Activated CD4-positive, alpha-beta T cell treated with anti-CD3 and anti-CD28 coated beads, Interleukin-10, Interleukin-2, amounts not matched to agents 100 ng/mL and 50 ng/mL, durations not matched to agents 16 hours and 8 hours (primary cell): Measurements from ENCODE around the gene DCAF5.

Source experiments
- DNase-seq: peaks from one replicate; pipeline ENCODE4 v3.0.0-alpha.2; 2020

DCAF5 gene

DNA sequence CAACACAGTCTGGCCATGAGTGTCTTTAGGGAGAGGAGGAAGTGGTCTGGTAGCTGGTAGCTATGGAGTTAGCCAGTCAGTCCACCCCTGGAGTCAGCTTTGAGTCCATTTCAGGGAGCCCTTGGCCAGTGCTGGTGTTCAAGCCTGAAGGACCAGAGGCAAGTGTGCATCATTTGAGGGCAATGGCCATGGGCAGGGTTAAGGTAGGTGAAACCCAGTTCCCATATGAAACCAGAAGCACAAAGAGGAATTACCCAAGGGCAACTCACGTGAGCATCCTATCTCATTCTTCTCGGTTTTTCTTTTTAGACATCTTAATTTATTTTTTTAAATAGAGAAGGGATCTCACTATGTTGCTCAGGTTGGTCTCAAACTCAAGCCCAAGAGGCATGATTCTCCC lies 112.6 kb downstream of the DCAF5 start:
- DNase-seq: no peak

DNA sequence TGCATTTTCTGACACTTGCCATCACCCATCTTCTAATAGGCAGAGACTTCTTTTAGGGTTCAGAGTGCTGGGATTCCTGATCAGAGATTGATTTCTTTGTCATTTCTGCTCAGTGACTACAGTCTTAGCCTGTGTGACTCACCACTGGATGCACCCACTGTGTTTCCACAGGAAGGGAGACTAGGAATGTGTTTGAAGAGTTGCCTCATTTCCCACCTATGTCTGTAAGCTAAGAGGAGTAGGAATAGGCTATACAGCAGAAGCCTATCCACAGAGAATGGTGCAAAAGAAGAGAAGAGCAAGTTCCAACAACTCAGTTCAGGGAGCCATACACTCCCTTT lies 113.7 kb downstream of the DCAF5 start:
- DNase-seq: no peak

DNA sequence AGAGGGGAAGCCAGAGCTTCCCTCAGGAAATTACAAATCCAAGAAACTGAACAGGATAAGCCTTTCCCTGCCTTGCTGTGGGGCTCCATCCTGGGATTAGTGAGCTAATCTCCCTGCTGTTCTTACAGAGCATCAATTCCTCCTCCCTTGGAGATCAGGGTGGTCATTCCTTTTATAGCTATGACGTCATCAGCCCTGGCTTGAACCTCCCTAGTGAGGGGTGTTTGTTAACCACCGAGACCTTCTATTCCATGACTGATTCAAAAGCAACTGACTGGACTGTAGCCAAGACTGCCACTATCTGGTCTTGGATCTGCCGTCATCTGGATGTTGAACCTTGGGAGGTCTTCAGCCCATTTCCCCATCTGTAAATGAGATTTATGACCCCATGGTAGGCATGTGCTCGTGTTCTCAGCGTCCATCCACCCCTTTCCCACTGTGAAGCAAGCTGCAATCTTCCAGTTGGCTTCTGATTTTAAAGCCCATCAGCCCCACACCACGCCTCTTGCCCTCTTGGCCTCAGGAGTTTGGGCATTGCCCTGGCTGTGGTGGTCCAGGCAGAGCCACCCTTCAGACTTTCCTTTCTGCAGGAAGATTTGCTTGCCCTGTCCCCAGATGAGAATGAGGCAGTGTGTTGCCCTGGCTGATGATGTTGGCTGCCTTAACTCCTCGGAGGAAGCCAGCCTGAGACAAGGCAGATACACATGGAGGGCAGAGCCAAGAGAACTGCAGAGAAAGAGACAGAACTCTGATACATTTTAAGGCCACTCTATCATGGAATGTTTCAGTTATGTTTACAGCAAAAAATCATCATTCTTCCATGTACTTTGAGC lies 114.2 kb downstream of the DCAF5 start:
- DNase-seq: no peak

DNA sequence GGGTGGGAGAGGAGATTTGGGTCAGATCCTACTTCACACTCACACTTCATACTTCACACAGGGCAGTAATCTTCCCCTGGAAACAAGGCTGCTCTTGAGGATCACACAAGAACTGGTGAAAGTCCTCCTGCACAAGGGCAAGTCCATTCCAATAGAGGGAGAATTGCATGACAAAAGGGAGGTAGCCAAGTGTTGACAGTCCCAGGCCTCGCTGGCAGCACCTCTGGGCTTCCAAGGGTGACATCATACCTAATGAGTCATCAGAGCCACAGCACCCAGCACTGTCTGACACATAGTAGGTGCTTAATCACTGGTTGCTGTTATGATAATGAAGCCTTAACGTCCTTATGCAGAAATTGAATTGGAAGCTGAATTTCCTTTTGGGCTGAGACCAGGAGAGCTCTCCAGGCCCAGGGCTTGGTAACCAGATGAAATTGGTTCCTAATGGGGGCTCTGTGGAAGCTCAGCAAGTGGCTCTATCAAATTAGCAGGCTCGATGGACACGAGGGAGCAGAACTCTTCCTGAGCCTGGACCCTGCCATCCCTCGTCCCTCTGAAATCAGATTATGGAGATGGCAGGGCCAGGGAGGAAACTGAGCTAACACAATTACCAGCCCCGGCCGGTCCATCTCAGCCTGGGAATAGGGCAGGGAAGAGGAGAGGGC lies 115.0 kb downstream of the DCAF5 start:
- DNase-seq: no peak

DNA sequence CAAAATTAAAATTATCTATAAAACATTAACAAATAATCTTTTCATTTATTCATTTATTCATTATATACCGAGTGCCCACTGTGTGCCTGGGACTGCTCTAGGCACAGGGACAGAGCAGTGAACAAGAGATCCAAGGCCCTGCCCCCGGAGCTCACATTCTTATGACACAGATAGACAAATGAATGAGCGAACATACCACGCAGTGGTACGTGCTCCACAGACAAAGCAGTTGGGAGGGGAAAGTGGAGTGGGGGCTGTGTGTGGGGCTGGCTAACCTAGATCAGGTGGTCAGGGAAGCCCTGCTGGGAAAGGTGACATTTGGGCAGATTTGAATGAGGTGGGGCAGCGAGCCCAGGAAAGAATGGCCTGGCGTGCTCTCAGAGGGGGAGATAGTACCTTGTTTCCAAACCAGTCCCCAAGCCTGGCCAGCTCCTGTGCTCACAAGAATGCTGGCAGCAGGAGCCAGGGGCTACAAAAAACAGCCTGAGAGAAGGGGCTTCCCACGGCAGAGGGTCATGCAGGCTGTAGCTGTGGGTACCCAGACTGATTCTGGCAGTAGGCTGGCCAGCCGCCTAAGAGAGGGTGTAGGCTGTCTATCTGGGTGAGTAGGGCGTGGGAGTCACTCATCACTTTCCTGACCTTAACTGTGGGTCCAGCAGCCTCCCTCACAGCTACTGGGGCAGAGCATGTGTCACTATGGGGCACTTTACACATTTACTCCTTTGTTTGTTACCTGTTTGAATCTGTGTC lies 116.0 kb downstream of the DCAF5 start:
- DNase-seq: no peak

DNA sequence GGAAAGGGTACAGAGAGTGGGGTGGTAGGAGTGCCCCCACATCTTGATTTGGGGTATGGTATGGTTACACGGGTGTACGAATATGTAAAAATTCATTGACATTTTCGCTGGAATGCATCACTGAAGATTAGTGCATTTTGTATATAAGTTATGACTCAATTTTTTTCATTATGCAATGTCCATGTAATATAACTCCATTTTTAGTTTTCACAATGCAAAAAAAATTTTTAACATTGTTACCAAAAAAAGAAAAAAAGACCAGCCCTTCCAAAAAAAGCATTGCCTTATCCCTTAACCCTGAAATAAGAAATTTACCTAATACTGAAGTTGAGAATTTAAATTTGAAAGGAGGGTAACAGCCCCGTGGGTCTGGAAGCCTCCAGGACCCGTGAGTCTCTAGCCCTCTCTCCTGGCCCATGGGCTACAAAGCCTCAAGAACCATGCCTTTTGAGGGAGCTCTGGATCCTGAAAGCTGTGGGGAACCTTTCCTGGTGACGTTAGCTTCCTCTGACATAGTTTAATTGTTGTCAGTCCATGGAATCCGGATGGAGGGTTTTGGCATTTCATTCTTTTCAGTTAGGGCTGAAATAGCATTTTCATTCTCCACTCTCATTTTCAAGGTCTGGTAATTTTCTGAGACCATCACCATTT lies 118.2 kb downstream of the DCAF5 start:
- DNase-seq: no peak

DNA sequence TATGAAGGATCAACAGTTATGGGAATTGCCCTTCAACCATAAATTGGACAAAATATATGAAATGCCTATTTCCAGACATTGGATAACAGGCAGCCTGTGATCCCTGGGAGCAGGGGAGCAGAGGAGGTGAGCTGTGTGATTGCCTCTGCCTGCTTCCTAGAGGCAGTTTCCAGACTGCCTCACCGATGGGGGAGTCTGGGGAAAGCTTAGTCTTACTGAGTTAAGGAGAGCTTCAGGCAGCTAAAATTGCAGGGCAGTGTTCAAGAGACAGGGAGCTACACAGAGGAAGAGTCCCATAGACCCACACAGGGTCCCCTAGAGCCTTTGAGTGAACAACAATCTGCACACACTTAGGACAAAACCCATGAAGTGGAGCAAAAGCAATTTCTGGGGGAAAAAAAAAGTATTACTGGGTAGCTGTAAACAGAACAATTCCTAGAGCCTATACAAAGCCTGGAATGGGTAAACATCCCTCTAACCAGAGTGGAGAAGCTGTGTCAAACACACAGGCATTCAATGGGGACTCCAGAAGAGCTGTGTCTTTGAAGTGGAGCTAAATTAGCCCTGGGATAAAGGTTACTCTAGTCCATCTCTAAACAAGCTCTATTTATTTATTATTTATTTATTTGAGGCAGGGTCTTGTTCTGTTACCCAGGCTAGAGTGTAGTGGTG lies 125.5 kb downstream of the DCAF5 start:
- DNase-seq: no peak

DNA sequence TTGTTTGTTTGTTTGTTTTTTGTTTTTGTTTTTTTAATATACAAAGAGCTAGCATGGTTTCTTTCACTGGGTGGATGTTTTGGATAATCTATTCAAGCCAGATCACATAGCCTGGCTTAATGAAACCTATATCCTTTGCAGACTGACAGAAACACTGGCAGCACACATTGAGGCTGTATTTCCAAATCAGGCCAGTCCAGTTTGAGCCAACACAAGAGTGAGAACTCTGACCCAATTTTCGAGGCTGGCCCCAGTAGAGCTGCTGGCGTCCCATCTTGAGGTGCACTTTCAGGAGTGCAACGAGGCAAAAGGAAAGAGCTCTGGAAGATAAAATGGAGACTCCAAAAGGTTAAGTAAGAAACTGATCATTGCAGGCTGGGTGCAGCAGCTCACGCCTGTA lies 129.9 kb downstream of the DCAF5 start:
- no peak for DNase-seq

DNA sequence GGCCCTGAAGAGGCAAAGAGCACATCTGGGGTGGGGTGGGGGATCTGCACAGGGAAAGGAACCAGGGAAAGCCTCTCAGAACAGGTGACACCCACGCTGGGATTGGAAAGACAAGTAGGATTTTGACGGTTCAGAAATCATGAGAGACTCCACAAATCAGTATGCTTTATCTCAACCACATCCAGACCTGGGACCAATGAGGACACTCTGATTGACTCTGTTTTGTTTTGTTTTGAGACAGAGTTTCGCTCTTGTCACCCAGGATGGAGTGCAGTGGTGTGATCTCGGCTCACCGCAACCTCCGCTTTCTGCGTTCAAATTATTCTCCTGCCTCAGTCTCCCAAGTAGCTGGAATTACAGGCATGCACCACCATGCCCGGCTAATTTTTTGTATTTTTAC lies 130.8 kb downstream of the DCAF5 start:
- DNase-seq: peak; percentile 11

DNA sequence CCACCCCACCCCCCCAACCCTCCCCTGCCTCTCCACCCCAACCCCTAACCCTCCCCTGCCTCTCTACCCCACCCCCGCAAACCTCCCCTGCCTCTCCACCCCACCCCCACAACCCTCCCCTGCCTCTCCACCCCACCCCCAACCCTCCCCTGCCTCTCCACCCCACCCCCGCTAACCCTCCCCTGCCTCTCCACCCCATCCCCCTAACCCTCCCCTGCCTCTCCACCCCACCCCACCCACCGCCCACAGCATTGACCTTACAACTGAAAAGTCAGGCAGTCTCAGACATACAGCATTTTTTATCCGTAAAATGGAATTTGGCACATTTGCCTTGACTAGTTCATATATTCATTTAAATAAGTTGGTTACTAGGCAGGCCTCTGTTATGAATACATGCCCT lies 135.2 kb downstream of the DCAF5 start:
- DNase-seq: no peak

DNA sequence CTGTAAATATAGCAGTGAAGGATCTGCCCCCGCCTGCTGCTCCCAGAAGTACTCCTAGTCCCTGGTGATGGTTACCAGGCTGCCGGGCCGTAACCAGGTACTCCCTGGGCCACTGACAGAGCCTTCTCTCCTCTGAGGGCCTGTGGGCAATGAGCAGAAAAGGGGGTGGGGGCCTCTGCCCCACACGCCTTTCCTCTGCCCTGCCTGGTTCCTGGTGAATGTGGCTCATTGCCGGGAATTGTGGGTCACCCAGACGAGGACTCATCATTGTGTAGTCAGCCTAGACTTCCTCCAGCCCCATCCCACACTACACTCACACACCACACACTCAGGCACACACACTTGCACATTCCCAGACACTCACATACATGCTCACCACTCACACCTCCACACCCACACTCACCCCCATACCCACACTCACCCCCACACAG lies 138.1 kb downstream of the DCAF5 start:
- no peak for DNase-seq

DNA sequence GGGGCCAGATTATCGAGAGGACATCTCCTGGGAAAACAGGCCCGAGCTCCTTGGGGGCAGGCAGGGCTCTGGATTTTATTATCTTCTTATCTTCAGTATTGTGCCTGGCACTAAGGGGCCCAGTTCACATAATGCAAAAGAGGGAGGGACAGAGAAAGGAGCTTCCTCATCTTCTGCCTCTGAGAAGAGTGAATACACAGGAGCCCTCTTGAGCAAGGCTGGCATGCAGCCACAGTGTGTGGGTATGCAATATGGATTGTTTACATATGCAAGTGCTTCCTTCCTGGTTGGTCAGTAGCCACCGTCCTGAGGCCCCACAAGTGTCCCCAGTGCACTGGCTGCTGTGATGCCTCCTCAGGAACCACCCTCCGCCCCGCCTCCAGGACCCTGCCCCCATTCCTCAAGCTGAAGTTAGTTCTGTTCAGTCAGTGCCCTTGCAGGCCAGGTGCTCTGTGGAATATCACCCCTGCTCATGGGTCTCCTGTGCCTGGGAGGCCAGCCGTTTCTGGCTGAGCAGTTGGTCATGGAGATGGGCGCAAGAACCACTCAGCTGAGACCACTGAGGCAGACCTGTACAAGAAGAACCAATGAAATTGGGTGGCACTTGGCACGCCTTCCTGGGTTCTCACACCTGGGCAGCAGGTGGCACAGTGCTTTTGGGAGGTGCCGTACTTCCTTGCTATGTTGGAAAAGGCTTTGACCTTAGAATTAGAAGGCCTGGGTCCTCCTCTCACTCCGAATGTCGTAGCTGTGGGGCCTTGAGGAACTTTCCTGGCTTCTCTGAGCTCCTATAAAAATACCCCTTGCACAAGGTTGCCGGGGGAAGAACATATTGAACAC lies 138.8 kb downstream of the DCAF5 start:
- DNase-seq: no peak

DNA sequence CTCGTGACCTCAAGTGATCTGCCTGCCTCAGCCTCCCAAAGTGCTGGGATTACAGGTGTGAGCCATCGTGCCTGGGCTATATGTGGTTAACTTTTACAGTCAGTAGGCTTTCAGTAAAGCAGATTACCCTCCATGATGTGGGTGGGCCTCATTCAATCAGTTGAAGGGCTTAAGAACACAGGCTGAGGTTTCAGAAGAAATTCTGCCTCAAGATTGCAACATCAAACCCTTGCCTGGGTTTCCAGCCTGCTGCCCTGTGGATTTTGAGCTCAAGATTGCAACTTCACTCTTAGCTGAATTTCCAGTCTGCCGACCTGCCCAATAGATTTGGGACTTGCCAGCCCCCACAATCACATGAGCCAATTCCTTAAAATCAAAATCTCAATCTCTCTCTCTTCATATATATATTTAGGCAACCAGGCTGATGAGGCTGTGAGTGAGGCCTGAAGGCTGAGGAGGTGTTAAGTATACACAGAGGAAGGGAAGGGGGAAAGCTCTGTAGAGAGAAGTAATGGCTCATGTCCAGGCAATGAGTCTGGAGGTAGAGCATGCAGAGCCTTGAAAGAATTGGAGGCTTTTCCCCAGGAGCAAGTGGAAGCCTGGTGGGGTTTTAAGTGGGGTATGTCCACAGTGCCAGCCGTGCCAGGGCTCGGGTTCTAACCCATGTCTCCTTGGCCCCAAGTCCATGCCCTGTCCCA lies 140.5 kb downstream of the DCAF5 start:
- DNase-seq: no peak

DNA sequence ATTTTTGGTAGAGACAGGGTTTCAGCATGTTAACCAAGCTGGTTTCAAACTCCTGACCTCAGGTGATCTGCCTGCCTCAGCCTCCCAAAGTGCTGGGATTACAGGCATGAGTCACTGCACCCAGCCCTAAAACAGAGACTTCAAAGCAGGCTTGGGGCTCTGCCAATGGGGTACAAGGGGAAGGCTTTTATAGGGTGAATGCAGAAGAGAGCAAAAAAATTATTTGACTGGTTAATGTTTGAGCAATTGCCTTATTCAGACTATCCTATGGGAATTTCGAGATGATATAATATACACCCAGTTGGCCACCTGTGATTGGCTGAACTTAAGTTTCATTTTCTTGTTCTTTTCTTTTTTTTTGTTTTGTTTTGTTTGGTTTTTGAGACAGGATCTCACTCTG lies 142.3 kb downstream of the DCAF5 start:
- DNase-seq: no peak

DNA sequence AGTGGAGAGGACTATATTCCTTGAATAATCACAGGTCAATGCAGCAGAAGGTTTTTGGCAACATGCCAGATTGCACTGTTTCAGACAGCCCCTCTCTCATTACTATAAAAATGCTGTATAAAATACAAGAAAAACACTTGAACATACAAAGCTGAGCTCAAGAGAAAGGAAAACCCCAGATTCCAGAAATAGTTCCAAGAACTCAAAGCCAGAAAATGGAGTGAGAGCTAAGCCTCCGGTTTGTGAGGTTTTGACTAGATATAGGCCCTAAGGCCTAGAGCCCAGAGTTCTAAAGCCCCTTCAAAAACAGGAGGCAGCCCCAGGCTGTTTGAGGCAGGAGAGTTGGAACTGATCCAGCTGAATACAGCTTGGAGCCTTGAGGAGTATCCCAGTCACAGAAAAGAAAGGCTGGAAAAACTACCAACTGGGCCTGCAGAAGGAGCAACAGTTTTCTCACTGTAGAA lies 144.5 kb downstream of the DCAF5 start:
- DNase-seq: no peak

DNA sequence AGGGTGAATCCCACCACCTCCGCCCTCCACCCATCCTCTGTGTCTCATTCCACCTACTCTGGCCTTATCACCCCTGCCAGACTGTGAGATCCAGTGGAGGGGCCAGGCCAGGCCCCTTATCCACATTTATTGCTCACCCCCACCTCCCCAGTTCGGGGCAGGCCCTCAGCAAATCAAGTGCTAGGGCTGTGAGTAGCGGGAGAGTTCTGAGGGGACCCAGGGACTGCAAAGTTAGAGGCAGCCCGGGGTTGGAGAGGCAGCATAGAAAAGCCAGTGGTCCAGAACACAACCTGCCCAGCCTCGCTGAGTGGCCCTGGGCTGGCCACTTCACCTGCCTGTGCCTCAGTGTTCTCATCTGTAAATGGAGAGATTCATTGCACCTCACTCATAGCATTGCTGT lies 146.6 kb downstream of the DCAF5 start:
- no peak for DNase-seq

DNA sequence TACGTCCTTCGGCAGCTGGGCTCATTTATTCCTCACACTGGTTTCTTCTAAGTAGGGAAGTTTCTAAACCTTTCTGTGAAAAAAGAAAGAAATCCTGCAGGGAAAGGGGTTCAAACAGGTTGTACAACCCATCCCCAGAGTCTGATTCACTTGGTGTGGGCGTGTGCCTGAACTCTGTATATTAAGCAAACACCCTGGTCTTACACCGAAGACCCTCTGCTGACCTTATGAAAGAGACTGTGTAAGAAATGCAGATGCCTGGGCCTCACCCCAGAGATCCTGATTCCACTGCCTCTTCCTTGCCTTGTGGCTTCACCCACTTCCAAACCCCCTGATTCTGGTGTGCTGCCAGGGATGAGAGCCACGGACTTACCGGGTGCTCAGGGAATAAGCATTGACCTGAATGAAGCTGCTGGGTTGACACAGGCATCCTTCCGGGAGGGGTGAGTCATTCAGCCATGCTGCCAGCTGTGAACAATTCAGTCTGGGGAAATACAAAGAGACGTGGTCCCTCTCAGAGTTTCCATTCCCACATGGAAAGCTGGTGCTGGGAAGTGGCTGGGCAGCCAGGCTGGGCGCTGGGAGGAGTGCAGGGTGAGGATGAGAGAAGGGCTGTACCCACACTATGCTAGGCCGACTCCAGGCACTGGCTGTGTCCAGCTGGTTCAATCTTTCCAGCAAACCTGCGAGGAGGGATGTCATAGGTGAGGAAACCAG lies 147.3 kb downstream of the DCAF5 start:
- no peak for DNase-seq

DNA sequence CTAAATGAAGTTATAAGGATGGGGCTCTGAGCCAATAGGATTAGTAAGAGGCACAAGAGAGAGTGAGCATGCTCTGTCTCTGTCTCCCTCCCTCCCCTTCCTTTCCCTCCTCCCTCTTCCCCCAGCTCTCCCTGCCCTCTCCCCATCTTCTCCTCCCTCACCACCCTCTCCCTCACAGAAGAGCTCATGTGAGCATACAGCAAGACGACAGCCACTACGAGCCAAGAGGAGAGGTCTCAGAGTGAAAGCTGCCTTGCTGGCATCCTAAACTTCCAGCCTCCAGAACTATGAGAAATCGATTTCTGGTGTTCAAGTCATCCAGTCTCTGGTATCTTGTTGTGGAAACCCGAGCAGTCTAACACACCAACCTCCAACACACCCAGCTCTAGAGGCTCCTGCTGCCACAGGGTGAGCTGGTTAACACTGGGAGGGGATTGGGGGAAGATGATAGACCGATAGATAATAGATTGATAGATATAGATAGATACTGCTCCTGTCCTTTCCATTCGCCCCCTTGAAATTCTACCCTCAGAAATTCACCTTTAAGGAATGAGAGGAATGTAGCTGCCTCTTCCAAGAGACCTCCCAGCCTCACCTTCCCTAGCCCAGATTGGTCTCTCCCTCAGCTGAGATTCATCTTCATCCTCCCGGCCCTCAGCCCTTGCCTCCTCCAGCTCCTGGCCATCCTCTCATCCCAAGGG lies 148.0 kb downstream of the DCAF5 start:
- no peak for DNase-seq

DNA sequence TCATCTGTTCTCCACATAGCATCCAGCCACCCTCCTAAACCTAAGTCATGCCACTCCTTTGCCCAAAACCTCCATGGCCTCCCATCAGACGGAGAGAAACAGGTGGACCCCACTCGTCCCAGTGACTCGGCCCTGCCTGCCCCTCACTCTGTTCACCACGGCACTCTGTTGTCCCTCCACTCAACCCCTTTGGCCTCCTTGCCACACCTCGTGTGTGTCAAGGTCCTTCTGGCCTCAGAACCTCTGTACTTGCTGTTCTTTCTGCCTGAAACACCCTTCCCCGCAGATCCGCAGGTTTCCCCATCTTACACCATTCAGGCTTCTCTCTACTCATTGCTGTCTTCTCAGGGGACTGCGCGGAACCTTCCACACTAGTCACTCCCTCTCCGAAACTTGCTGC lies 149.3 kb downstream of the DCAF5 start:
- no peak for DNase-seq

DNA sequence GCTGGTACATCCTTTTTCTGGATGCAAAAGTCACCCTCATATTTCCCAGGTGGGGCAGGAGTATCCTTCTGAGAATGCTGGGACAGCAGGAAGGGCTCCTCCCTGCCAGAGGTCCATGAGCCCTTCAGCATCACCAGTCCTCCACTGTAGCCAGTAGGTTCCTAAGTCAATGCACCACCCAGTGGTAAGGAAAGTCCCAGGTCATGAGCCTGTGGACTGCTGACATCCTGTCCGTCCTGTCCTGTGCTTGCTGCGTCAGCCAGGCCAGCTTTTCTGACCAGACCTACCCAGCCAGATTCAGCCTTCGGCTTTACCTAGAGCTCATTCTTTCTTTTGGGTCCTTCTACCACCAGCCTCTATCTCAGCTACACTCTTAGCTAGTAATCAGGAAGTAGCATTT lies 150.8 kb downstream of the DCAF5 start:
- DNase-seq: no peak
